Kasumi-1 (cell line): ENCODE data around the gene GARS1.
"Not testable (repeated sequence)": the region's sequence is repeated elsewhere in the genome, so short reads cannot be mapped to it uniquely, and the experiment has no call there.

Experiments used
- DNase-seq, 2 experiments: peaks; one replicate each; lab custom pipeline; 2025; lab: John Stamatoyannopoulos, UW

The GARS1 gene

DNA sequence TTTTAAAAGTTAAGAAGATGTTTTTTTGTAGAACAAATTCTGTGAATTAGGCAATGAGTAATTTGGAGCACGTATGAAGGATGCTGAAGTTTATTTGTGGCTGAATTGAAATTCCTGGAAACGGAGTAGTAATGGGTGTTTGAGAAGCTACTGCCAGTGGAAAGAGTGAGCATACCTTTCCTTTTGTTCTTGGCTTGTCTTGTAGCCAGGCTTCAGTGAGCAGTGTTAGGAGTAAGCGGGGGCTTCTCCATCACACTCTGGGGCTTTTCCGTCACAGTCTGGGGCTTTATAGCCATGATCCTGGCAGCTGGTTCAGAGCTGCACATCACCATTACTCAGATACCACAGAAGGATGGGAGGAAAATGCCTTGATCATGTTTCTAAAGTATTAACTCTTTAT is 32.3 kb downstream of the GARS1 start:
- DNase-seq, result no peak

DNA sequence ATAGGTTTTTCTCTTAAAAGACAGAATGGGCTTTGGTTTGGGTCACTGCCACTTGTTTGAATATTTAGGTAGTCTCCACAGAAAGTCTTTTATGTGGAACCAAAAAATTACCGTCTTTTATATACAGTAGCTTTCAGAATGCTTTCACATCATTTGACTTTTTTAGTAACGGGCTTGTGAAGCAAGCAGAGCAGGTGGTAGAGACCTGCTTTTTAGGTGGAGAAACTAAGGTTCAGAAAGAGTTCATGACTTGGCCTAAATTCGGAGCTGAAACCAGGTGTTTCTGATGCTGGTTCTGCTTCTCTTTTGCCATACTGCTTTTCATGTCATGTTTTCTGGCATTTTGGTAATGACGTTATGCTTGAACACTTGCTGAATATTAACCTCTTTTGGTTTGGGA is 36.3 kb downstream of the GARS1 start:
- DNase-seq, result no peak

DNA sequence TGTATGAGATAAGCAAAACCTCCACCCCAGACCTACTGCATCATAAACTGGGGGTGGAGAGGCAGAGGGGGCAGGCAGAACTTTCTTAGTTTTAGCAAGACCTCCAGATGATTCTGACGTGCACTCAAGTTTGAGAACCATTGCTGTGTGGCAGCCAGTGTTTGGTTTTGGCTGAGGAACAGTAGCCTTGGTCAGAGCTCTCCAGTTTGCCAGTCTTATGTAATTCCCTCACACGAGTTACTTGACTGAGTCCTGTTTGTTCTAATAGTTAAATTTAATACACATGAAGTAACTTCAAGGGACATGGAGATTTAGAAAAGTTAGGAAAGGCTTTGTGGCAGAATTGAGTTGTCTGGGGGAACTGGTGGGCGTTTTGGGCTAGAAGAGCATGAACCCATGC is 38.5 kb downstream of the GARS1 start:
- DNase-seq, result no peak

DNA sequence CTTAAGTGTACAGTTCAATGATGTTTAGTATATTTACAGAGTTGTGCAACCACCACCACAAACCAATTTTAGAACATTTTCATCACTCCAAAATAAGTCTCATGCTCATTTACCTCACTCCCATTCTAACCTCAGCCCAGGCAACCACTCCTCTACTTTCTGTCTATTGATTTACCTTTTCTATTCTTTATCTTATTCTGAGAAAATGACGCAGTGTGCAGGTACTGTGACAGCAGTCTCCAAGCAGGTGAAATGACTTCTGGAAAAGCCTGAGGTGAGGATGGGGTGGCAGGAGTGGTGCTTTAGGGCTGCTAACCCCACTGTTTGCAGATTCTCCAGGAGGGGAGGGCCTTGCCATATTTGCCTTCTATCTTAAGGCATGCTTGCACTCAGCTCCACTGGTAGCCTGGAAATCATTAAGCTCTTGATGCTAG is 39.5 kb downstream of the GARS1 start:
- DNase-seq, result no peak

DNA sequence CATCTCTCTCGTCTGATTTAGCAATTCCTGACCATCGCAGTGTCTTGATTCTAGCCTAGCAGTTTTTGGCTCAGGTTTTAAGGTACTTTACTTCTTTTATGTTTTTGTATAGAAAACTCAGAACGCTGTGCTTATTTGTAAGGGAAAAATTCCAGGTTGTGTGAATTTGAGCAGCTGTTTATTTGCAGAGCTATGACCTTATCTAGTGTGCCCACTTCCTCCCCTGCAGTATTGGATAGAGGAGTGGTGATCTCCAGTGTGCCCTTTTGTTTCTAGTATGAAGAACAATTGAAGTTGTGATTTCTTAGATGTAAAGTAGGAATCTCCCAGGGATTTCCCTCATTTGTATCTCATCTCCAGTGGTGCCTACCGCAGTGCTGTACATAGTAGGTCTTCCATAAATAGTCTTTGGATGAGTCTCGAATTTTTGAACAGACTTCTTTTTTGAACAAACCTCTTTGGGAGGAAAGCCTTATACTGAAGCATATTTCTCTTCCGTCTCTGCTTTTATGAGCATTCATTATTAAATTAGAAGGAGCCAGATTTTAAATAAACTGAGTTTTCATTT is 40.0 kb downstream of the GARS1 start:
- DNase-seq, result no peak

DNA sequence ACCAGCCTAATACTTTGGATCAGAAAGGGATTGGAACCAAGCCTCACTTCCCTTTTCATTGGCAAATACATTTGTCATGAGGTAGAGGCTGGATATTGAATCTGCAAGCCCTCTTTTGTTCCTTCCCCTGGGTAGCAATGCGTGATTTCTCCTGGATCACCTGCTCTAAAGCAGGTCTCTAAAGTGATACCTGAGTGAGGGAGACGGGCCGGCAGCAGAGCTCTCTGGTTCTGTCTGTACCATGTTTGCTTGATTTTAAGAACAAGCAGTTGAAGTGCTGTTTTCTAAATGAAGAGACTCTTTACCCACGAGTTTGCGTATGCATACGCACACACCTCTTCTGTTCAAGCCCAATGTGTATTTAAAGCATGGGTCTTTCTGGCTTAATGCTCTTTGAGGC is 41.1 kb downstream of the GARS1 start:
- DNase-seq, result no peak

DNA sequence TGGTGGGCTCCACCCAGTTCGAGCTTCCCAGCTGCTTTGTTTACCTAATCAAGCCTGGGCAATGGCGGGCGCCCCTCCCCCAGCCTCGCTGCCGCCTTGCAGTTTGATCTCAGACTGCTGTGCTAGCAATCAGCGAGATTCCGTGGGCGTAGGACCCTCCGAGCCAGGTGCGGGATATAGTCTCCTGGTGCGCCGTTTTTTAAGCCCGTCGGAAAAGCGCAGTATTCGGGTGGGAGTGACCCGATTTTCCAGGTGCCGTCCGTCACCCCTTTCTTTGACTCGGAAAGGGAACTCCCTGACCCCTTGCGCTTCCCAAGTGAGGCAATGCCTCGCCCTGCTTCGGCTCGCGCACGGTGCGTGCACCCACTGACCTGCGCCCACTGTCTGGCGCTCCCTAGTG is 47.6 kb downstream of the GARS1 start:
- not testable (repeated sequence) for DNase-seq

DNA sequence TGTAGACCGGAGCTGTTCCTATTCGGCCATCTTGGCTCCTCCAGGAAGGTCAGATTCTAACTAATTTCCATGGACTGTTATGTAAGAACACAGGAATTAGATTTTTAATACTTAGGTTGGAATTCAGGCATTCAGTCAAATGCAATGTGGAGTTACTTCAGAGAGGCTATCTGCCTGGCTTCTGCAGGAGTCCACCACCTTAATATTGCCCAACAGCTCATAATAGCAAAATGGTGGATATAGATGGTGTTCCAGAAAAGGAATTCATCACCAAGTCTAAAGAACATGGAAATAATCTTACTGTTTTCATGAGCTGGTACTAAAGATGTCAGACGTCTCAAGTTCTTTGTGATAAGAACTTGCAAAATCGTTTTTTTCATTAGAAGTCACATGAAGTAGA is 48.1 kb downstream of the GARS1 start:
- DNase-seq, result no peak

DNA sequence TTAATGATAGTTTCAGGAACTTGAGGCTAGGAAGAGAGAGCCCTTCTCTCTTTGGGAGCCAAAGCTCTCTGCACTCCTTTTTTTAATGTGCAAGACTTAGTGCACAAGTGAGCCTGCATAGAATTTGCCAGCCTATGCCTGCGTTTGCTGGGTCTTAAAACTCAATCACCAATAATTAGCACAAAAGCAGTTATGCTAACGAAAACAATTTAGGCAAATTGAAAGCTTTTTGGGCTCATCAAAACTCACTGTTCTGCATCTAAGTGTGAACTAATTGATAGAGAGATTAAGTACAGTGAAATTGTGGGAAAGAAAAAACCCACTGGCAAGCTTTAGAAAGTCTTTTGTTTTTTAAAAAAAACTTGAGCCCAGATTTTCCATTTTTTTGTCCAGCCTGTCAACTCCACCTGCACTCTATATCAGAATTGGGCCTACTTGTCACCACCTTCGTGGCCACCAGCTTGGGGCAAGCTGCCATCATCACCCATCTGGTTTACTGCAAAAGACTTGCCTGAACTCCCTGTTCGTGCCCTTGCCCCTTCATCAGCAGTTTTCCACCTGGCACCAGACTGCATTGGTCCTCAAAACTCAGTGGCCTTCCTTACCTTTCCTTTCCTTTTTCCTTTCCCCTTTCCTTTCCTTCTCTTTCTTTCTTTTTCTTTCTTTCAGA is 49.7 kb downstream of the GARS1 start:
- no peak for DNase-seq

DNA sequence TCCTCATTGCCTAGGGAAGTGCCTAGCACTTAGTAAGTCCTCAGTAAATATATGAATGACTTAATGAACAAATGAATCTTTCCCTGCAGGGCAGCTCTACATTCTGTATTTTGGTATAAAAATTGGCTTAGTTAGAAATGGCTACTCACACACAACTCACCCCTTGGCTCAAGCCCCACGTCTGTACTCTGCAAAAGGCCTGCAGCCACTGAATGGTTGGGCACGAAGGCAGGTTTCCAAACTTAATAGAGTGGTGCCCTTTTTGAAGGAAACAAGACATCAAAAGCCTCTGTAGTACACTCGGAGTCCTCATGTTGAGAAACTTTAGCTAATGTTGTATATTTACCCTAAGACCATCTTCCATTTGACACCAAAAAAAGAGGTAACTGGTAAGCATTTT is 51.0 kb downstream of the GARS1 start:
- DNase-seq, result no peak

DNA sequence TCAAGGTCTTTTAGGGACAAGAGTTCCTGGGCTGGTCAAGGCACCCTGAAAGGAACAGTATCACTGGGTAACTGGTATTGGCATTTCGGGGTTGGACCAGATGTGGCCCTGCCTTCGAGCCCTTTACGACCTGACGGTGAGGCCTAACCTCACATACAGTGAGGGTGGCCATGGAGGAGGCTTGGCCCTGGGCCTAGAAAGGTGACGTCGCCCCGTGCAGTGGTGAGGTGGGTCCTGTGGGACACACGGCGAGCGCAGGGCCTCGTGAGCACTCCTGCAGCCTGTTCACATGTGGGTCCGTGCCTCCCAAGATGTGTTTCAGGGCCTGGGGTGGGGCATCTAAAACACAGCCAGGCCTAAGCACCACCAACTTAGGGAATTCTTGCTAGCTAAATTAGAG is 51.5 kb downstream of the GARS1 start:
- DNase-seq, result no peak

DNA sequence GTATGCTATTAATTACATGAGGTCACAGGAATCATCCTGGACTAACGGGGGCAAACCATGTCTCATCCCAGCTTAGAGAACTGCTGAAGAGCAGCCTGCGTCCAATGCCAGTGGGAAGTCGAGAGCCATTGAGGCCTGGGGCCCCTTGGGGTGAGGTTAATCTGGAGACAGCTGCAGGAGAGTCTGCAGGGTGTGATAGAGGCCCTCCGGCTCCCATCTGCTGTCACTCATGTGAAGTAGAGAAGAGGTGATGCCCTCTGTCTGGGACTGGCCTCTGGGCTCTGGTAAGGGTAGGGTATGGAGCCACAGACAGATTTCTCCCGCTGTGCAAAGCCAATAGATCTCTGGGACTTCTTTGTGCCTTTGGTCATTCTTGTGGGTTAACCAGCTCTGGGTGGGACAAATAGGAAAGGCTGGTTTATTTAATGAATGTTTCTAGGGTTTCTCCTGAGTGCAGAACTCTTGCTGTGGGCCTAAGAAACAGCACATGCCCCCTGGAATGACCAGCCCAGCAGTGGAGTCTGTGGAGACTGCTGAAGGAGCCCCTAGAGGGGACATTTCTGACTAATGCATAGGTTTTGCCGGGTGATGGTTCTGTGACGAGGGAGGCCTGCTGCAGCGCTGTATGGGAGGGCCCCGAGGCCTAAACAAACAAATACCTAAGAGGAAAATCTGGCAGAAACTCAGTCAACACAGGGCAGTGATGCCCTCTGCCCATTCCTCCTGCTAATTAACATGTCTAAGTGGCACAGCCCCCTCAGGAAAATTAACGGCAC is 53.1 kb downstream of the GARS1 start:
- no peak for DNase-seq

DNA sequence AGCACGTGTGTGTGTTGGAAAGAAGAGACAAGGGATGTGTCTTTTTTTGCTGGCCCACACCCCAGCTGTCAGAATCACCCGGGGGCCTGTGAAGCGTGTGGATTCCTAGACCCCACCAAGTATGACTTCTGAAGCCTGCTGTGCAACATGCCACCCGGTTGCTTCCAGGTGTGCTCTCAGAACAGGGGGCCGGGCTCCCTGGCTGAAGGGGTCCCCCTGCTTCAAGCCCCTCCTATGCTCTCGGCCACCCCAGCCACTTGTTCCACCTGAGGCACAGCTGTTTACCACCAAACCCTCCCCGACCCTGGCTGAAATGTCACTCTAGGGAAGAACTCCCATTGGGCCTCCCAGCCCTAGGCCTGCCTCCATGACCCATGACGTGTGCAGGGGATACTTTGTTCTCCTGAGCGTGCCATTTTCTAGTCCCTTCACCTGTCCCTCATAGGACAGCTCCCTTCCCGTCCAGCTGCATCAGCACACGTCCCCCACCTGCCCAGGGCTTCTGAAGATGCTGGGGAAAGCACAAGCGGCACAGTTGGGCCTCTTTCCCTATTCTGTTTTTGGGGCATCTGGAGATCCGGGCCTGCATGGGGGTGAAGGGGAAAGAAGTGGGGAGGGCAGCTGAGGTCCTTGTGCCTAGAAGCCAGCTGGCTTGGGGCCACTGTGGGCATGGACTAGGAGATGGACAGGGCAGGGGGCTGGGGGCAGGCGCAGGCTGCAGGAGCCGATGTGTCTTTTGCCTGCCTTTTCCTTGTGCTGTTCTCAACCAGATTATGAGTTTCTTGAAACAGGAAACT is 54.3 kb downstream of the GARS1 start:
- DNase-seq, result no peak

DNA sequence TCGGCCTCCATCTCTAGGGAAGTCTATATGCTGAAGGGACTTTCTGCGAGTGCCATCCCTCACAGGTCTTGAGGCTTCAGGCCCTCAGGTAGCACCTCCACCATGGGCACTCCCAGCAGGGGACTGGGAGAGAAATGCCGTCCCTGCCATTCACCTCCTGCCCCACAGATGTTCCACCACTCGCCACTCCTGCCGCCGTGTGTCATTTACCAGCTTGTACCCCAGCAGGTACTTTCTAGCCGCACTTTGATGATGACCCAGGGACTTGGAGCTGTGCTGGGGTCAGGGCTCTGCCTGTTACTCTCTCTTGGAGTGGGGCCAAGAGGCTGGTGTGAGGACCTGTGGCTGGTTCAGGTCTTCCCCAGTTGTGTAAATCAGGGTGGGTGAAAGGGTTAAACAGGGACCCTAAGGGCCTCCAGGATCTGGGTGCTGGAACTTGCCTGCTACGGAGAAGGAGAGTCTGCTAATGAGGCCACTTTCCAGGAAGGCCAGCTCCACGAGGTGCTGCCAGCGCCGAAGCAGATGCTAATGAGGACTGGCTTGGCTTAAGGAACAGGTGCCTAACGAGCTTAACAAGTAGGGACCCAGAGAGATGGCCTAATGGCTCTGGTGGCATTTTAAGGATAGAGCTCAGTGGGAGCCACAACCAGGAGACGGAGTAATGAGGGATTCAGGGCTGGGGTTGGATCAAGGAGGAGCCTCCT is 55.2 kb downstream of the GARS1 start:
- DNase-seq, result no peak

DNA sequence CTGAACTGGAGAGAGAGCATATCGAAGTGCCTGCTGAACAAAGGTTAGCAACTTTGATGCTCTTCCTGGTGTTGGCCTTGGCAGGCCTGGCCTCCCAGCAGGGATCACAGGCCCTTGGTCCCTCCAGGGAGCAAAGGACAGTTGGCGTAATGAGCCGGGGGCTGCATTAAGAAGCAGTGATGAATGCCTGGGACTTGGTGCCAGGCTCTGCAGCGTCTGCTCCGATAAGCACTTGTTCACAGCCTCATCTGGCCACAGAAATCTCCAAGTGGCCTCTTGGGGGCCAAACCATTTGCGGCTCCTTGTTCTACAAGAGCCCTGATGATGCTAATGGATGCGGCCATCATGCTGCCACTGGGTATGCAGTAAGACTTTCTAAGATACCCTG is 55.7 kb downstream of the GARS1 start:
- no peak for DNase-seq

DNA sequence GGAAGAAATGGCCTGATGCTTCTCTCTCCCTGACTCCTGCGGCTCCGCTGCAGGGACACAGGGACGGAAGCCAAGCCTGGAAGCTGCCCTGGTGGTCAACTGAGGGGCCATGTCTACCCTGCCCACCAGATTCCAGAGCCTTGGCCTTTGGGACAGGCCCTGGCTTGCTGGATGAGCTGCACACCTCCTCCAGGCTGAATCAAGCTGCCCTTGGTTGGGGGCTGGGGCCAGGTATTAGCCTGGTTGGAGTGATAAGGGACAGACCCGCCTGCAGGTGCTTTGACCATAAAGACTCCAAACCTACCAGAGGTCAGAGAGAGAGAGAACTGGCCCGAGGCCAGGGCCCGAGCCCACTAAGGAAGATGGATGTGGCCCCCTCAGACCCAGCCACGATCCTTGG is 57.5 kb downstream of the GARS1 start:
- DNase-seq, result no peak

DNA sequence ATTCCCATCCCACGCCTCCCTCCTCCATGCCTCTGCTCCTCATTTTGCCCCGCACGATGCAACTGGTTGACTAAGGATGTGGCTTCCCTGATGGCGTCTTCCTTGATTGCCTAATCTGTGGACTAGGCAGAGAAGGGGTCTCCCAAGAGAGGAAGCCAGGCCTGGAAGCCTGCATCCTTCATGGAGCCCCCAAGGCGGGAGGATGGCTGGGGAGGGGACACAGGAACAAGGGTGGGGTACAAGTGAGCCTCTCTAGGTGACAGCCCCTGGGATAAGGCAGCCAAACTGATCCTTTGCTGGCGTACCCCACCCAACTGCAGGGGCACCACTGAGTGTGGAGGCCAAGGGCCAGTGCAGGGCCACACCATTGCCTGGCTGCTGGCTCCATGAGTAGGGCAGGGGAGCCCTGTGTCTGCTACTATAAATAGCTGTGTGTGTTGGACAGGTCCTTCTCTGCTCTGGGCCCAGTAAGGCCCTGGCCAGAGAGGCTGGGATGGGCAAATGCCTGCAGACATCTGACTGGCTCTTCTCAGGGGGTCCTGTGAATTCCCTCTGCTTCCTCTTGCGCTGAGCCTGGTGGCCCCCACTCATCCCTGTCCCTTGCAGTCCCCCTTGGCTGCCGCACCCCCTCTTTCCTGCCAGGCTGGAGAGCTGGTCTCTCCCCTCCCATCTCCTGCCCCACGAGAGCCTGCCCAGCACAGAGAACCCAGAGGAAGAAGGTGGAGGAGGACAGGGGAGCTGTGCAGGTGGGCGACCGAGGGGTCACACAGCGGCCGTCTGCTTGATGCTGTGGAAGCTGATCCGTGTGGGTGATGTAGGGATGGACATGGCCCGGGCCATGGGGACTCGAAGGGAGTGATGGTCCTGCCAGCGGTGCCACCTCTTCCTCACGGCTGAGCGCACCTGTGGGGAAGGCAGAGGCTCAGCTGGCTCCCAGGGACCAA is 58.3 kb downstream of the GARS1 start:
- DNase-seq, result no peak

DNA sequence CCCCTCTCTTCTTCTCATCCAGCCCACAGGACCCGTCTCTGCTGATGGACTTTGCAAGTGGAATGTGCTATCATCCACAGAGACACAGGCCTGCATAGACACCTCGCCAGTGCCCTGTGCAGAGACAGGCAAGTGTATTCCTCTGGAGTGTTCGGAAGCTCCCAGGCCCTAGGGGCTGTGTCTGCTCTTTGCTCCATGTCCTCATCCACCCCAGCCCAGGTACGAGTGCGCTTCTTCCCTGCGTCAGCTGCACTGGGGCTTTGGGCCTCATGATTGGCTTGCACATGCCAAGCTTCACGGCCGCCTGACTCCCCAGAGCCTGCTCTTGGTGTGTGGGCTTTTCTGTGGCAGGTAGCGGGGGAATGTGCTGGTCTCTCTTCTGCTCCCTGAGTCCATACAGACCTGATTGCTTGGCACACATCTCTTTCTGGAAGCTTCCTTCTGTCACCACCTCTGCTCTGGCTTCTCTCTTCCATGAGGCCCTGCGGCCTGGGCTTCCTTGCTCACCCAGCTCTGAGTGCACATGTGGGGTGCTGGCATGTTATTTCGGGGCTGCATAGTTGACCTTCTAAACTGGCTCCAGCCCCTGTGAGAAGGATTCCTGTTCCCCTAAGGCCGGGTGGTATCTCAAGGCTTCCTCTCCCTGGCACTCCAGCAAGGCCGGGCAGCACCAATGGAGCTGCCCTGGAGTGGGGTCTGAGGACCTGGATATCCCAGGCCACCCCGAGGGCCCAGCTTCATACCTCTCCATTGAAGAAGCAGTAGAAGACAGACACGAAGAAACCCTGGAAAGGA is 59.8 kb downstream of the GARS1 start:
- DNase-seq, result no peak

DNA sequence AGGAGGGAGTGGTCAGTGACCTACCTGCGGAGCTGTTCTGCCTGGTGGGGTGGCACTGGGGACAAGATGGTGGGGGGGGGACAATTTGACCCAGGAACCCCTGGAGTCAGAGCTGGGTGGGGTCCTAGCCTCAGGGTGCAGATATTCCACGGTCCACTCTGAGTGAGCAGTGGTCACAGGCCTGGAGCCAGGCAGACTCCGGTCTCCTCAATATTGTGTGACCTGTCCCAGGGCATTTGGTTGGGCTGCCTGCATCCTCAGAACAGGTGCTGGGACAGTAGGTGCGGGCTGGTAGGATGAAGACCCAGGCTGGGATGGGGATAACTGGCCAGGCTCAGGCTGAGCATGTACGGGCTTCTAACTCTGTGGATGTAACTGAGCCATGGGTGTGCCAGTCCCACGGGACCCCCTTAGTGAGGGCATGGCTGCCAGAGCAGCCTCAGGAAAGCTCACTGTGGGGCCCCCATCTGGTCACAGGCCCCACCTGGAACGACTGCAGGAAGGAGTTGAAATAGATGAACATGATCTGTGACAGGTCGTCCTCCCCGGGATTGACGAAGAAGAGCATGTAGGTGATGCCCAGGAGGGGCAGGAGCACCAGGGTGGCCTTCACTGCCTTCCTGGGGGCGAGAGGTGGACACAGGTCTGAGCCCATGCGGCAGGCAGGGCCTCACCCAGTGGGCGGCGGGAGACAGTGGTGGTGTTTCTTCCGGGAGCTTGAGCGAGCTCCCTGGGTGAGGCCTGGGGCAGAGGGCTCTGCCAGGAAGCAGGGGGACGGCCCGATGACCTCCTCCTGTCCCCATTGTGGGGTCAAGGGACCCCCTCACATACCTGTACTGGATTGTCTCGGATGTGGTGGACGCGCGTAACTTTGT is 60.7 kb downstream of the GARS1 start:
- DNase-seq, result no peak
